GM19438 (cell line): ENCODE measurements around the gene TMCO6.
"Not testable (repeated sequence)": the region's sequence is repeated elsewhere in the genome, so short reads cannot be mapped to it uniquely, and the experiment has no call there.

Source experiments
- ATAC-seq: cut with Tn5 transposase; IDR thresholded peaks from one replicate; pipeline ENCODE4 v1.9.1; 2021; ENCODE audit warnings: low read depth; ENCODE audit not compliant: unreplicated experiment

Gene TMCO6

DNA sequence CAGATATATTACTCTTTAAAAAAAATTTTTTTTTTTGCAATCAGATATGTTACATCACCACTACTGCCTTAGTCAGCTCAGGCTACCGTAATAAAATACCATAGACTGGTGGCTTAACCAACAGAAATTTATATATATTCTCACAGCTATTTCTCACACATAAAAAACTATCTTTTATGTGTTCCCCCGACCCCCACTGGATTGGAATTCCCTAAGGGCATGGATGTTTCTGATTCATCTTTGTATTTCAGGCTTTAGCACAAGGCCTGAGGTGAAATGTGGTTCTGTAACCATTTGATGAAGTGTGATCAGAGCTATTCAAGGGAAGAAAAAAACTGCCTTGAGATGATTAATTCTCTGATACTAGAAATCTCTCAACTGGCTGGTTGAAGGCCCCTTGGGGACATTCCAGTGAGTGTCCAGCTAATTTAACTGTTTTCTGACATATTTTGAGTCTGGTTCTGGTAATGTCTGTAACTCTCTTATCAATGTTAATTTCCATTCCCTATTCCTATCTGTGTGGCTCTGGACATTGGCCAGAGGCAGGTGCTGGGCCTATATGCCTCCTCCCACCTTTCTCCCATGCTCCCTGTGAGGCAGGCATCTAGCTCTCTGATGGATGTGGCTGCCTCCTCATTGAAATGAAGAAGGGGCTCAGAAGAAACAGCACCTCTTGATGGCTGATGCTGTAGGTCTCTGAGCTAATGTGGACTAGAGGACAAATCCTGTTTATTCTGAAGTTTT lies 8.8 kb upstream of the TMCO6 start:
- no peak for ATAC-seq

DNA sequence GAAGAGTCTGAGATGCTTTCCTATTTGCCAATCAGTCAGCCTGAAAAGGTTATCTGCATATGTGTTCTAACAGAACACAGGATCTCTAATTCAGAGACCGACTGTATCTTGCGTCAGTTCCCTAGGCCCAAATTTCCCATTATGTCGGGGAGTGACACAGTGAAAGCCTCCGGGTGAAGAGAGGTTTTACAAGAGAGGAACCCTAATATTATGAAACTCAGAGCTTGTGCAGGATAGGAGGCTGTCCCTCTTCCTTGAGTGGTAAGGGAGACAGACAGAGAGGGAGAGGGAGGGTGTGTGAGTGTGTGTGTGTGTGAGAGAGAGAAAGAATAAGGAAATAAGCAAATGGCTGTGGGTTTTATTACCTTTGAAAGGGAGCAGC lies 8.2 kb upstream of the TMCO6 start:
- ATAC-seq, result no peak

DNA sequence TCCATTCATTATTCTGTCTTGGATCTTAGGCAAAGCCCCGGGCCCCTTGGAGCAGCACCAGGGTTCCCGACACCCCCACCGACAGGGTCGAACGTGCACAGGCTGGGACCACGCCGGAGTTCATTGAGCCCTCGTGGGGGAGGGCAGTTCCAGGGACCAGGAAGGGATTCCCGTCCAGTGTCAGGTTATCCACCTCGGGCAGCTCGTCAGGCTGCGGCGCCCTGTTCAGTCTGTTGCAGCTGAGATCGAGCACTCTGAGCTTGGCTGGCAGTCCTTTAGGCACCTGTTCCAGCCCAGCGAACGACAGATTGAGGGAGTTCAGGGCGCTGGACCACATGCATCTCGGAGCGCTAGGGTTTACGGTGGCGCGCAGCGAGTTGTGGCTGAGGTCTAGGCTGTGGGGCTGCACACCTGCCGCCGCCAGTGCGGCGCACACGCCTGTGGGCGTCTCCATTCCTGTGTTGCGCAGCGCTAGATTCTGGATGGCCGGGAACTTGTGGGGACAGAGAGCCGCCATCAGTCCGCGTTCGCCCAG lies 7.4 kb upstream of the TMCO6 start:
- peak; percentile 51 for ATAC-seq

DNA sequence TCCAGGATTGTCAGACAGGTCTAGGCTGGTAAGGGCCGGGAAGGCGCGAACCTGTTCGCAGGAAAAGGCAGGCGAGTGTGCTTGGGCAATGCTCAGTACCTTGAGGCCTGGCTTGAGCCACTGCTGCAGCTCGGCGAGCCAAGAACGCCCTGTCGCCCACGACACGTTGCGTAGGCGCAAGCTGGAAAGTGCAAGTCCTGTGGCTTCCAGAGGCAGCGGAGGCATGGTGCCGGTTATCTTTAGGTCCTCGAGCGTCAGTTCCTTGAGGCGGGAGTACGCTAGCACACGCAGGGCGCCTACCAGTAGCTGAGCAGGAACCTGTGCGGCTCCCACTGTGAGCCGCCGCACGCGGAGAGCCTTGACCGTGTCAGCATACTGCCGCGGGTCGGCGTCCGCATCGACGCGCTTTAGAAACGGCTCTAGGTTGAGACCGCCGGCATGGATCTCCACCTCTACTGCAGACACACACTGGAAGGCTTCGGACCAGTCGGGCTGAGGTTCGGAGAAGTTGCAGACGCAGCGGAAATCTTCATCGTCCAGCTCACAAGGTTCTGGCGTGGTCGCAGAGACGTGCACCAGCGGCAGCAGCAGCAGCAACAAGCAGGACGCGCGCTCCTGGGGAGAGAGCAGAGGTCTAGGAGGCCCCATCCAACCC lies 6.8 kb upstream of the TMCO6 start:
- ATAC-seq, result peak; percentile 59

DNA sequence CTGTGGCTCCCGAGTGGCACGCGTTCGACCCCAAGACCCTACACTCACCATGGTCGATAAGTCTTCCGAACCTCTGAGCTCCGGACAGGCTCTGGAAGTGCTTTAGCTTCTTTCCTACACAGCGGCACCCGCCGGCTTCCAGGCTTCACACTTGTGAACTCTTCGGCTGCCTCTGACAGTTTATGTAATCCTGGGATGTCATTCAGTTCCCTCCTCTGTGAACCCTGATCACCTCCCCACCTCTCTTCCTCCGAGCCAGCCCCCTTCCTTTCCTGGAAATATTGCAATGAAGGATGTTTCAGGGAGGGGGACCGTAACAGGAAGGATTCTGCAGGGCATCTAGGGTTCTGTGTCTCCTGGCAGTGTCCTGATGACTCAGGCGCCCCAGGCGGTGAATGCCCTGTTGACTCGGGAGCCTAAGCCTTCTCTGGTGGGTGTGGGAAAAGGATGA lies 6.2 kb upstream of the TMCO6 start, which contains the start of gene CD14:
Gene CD14, minus strand, starts transcription at position 155 of the 451 bp plus-strand sequence. Its CDS starts 104 bp downstream, at position 51.
- ATAC-seq, result peak; percentile 16

DNA sequence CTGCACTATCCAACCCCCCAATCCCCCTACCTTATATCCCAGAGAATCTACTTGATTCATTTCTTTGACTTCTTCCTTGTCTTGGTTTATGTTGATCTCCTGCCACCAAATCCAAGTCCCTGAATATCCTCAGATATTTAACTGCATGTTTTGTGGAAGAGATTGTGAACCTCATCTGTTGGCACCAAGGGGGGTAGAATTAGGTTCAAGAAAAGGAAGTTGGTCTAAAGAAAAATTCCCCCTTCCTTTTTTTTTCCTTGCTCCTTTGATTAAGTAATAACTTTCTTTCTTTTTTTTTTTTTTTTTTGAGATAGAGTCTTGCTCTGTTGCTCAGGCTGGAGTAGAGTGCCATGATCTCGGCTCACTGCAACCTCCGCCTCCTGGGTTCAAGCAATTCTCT lies 5.8 kb upstream of the TMCO6 start:
- no peak for ATAC-seq

DNA sequence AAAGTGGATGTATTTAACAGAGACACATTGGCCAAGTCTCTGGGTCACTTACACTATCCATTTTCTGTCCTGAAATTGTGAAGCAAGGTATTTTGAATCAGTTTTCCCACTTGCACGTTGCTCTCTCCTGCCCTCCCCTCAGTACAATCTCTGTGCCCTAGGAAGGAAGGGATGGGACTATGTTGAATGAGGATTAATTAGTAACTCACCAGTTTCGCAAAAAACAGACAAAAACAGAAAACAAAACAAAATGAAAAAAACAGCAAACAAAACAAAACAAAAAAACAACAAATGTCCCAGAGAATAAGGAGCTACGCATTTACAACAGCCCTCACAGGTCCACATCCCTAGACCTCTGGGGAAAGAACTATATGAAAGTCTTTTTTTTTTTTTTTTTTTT lies 5.1 kb upstream of the TMCO6 start:
- no peak for ATAC-seq

DNA sequence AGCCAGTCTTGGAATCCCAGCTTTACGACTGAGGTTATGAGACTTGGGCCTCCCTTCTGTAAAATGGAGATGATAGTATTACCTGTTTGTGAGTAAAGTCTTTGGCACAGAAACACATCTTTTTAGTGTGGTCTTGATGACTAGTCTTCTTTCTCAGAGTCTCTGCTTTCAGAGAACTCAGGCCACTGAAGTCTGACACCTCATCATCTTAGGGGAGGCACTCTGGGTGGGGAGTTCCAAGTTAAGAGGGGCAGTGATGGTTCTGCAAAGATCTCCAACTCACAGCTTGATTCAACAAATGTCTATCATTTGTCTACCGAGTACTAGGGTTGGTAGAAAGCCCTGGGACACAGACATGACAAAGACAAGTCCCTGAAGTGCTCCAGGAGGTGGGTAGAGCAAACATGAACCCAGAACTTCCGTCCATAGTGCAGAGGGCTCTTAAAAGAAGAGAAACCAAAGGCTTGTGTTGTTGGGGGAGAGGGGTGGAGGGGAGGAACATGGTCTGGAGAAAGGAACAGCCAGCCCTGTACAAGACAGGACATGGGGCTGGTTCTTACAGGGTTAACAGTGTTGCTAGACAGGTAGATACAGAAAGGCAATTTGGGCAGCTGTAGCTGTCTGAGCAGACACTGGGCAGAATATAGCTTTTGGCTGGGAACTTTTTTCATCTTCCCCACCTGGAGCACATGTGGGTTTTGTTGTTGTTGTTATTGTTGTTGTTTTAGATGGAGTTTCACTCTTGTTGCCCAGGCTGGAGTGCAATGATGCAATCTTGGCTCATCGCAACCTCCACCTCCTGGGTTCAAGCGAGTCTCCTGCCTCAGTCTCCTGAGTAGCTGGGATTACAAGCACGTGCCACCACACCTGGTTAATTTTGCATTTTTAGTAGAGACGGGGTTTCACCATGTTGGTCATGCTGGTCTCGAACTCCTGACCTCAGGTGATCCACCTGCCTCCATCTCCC lies 3.7 kb upstream of the TMCO6 start:
- no peak for ATAC-seq

DNA sequence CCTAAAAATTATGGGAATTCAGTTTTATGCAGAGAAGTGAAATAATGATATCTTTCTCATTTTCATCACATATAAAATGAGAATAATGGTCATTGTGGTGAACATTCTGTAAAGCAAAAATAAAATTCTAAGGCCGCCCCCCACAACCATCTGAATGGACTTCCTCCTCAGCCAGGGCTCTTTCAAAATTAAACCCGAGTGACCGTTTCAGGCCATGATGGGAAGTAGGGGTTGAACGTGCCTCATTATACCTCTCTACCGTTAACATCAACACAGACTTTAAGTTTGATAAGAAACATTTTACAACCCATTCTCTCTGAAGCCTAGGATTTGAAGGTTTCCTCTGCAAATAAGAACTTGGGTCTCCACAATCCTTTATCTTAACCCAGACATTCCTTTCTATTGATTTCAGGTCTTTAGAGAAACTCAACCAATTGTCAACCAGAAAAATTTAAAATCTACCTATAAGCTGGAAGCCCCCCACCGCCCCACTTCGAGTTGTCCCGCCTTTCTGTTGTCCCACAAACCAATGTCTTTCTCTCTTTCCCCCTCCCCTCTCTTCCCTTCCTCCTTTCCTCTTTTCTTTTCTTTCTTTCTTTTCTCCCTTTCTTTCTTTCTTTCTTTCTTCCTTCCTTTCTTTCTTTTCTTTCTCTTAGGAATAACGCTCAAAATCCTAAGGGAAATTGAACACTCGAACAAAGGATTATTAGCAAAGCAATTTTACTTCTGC lies 1.7 kb upstream of the TMCO6 start:
- ATAC-seq, result no peak

DNA sequence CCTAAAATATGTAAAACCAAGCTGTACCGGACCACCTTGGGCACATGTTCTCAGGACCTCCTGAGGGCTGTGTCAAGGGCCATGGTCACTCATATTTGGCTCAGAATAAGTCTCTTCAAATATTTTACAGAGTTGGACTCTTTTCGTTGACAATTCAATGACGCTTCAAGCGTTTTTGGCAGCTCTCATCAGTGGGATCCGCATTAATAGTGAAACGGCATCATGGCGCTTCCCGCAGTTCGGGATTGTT lies 428 bp upstream of the TMCO6 start:
- ATAC-seq, result not testable (repeated sequence)

DNA sequence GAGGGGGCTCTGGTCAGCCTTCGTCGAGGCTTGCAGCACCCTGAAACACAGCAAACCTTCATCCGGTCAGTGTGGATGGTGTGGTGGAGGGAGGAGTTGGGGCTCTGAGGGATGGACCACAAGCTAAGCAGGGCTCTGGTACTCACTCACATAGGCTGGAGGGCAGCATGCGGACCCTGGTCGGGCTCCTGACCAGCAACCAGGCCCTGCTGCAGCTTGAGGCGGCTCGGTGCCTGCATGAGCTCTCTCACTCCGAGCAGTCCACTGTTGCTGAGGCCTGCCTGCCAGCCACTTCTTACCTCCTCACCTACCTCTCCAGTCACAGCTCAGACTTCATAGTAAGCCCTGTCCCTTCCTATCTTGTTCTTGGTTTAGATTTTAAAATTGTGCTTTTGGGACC lies 2.5 kb downstream of the TMCO6 start:
- ATAC-seq, result no peak

DNA sequence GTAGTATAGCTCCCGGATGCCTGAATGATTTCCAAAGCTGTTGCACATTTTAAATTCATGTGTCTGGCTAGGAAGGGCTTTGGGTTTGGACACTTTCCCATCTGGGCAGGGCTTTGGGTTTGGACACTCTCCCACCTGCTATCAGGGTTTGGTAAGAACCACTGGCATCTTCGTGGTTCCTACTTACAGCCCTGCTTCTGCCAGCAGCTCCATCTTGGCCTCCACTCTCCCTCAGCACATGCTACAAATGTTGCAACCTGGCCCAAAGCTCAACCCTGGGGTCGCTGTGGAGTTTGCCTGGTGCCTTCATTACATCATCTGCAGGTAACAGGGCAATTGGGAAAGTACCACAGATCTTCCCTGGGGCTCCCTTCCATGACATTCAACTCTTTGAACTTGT lies 3.5 kb downstream of the TMCO6 start:
- no peak for ATAC-seq

DNA sequence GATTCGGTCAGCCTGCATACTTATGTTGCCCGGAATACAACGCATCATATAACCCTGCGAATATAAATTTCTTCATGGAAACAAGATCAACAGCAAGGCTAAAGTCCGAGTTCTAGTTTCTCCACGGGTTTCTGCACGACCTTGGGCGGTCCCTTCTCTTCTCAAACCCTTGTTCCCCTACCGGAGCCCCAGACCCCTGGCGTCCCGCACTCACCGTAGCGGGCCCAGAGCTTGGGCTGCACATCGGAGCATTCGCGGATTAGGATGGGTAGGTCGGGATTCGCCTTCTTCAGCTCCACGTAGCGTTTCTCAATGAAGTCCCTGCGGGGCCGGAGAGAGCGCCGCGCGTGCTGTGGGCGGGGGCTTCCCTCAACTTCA lies 7.8 kb downstream of the TMCO6 start:
- ATAC-seq, result peak; percentile 40

DNA sequence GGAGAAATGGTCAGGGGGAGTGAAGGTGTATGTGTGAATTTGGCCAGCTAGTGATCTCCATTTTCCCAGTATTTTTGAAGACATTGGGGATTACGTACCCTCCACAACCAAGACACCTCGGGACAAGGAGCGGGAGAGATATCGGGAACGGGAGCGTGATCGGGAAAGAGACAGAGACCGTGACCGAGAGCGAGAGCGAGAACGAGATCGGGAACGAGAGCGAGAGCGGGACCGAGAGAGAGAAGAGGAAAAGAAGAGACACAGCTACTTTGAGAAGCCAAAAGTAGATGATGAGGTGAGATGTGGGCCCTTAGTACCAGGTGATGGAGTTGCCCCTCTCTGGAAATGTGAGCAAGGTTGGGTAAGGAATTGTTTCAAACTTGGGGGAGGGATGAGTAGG lies 19.6 kb downstream of the TMCO6 start:
- no peak for ATAC-seq

DNA sequence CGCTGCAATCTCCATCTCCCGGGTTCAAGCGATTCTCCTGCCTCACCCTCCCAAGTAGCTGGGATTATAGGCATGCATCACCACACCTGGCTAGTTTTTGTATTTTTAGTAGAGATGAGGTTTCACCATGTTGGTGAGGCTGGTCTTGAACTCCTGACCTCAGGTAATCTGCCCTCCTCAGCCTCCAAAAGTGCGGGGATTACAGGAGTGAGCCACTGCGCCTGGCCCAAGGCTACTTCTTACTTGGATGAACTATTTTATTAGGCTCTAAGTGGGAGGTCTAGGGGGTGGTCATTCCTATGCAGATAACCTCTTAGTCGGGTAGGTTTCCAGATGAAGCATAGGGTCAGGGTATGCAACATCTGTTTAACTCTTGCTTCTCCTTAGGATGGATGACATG lies 21.1 kb downstream of the TMCO6 start:
- not testable (repeated sequence) for ATAC-seq

DNA sequence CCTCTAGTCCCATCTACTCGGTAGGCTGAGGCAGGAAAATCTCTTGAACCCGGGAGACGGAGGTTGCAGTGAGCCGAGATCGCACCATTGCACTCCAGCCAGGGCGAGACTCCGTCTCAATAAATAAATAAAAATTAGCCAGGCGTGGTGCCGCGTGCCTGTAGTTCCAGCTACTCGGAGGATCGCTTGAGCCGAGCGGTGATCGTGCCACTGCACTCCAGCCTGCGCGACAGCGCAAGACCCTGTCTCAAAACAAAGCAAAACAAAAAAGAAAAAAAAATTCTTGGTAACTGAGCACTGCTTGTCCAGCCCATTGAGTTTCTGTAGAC lies 24.7 kb downstream of the TMCO6 start:
- no peak for ATAC-seq

DNA sequence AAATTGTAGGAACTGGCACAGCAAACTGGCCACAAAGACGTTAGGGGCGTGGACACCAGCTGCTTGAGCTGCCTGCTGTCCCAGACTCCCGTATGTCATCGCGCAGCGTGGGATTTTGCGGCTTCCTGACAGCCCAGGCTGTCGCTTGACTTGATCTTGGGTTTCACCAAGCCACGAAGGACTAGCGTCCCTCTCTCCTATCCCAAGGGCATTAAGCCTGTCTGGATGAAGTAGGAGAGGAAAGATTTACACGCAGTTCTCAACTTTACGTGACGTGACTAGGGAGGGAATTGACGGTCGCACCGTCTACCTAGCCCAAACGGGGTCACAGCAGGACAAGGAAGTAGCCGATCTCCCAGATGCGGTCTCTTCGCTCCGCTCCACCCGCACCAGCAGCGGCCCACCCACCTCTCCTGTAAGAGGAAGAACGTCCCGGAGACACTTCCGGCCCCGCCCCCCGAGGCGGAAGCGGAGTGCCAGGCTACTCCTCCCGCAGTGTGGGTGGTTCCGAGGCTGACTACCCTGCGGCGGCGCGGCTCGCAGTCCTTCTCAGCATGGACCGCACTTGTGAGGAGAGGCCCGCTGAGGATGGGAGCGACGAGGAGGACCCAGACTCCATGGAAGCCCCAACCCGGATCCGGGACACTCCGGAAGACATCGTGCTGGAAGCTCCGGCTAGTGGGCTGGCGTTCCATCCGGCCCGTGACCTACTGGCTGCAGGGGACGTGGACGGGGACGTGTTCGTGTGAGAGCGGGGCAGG lies 25.3 kb downstream of the TMCO6 start, which contains the start of gene WDR55:
Gene WDR55, plus strand, starts transcription at position 546 of the 761 bp plus-strand sequence. Its CDS starts 9 bp downstream, at position 555.
- peak; percentile 97 for ATAC-seq

DNA sequence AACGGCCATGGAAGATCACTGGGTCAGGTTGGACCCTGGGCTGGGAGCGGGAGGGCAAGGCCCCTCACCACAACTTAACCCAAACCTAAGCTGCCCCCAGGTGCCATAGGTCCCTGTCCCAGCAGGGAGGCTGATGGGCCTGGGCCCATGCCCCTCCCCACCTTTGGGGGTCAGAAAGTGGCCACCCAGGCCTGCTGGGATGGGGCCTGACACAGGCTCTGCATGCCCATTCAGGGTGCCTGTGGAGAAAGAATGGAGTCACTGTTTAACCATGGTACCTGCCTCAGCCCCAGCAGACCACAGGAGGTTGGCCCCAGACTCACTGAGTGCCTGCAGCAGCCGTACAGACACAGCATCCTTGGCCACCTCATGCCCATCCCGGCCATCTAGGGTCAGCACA lies 31.8 kb downstream of the TMCO6 start:
- ATAC-seq, result not testable (repeated sequence)

DNA sequence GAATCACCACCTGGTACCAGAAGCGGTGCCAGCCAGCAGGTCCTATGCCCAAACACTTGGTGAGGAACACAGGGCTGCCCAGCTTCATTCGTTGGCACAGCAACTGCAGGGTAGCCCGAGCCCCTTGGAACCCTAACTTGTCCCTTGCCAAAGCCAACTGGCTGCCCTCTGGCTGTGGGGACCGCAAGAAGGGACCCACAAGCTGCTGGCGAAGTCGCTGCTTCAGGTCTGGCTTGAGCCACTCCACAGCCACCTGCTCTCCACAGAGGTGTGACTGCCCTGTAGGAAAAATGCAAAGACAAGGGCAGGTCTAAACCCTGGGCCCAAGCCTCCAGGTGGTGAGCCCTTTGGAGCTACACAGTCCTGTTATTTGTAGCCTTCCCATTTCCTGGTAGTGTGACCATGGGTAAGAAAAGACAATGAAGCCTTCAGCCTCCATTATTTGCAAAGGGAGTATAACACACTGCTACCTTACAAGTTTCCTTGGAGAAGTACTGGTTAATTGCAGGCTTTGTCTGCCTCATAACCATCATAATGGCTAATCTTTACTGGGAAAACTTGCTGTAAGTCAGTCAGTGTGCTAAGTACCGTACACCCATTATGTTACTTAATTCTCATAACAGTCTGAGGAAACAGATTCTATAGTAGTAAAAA lies 32.3 kb downstream of the TMCO6 start:
- no peak for ATAC-seq
